DND-41 (cell line): Measurements from ENCODE around the gene FRG2.
"Not testable (repeated sequence)": the region's sequence is repeated elsewhere in the genome, so short reads cannot be mapped to it uniquely, and the experiment has no call there.

ENCODE experiments used
- EZH2 ChIP-seq: IDR thresholded peaks from 3 replicates; pipeline ENCODE4 v1.6.1; 2012; ENCODE audit warnings: borderline replicate concordance, low read depth, mild to moderate bottlenecking, moderate library complexity, low read length, inconsistent platforms; ENCODE audit not compliant: severe bottlenecking
- TF ChIP-seq, protein P1 (sequence below): IDR thresholded peaks from 2 replicates; pipeline ENCODE4 v1.5.1; 2012; ENCODE audit warnings: borderline replicate concordance, low read length, moderate library complexity, mild to moderate bottlenecking; ENCODE audit not compliant: poor library complexity, severe bottlenecking; ENCODE audit errors: extremely low read depth

DNA sequence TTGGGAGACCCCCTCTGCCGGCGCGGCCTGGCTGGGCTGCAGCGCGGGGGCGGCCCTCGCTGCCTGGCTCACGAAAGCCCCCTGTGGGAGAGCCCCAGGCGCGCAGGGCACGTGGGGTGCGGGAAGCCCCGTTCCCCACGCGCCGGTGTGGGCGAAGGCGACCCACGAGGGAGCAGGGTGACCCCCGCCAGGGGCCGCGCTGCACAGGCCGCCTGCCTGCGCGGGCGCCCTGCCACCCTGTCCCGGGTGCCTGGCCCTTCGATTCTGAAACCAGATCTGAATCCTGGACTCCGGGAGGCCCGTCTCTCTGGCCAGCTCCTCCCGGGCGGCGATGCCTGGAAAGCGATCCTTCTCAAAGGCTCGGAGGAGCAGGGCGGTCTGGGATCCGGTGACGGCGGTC is 5.1 kb downstream of the FRG2 start:
- TF ChIP-seq EZH2, result not testable (repeated sequence)
- TF ChIP-seq, protein P1, sequence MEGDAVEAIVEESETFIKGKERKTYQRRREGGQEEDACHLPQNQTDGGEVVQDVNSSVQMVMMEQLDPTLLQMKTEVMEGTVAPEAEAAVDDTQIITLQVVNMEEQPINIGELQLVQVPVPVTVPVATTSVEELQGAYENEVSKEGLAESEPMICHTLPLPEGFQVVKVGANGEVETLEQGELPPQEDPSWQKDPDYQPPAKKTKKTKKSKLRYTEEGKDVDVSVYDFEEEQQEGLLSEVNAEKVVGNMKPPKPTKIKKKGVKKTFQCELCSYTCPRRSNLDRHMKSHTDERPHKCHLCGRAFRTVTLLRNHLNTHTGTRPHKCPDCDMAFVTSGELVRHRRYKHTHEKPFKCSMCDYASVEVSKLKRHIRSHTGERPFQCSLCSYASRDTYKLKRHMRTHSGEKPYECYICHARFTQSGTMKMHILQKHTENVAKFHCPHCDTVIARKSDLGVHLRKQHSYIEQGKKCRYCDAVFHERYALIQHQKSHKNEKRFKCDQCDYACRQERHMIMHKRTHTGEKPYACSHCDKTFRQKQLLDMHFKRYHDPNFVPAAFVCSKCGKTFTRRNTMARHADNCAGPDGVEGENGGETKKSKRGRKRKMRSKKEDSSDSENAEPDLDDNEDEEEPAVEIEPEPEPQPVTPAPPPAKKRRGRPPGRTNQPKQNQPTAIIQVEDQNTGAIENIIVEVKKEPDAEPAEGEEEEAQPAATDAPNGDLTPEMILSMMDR, result not testable (repeated sequence)
